Activated CD4-positive, alpha-beta T cell treated with anti-CD3 and anti-CD28 coated beads, Interleukin-2, amount 50 U/mL, for 1 hour (primary cell): ENCODE measurements around the gene MSX1.

ENCODE experiments used
- DNase-seq: peaks from one replicate; pipeline ENCODE4 v3.0.0-alpha.2; 2020

MSX1 gene

GRCh38 chr4:4842476-4843441 is 16.7 kb upstream of the MSX1 start:
- no peak for DNase-seq

- DNase-seq = no peak
Measured at GRCh38 chr4:4843635-4844291, 15.7 kb upstream of the MSX1 start.

- no peak for DNase-seq
Measured at GRCh38 chr4:4845027-4845426, 14.4 kb upstream of the MSX1 start.

- DNase-seq = no peak
Measured at GRCh38 chr4:4847011-4847410, 12.5 kb upstream of the MSX1 start.

GRCh38 chr4:4848540-4848939 is 10.9 kb upstream of the MSX1 start:
- no peak for DNase-seq

GRCh38 chr4:4849106-4849505 is 10.4 kb upstream of the MSX1 start:
- no peak for DNase-seq

- DNase-seq = no peak
Measured at GRCh38 chr4:4849524-4850193, 9.8 kb upstream of the MSX1 start.

- DNase-seq = no peak
Measured at GRCh38 chr4:4851081-4851480, 8.4 kb upstream of the MSX1 start.

GRCh38 chr4:4851906-4852305 is 7.6 kb upstream of the MSX1 start:
- no peak for DNase-seq

- no peak for DNase-seq
Measured at GRCh38 chr4:4852591-4853362, 6.7 kb upstream of the MSX1 start.

GRCh38 chr4:4853371-4853823 is 6.1 kb upstream of the MSX1 start:
- DNase-seq = no peak

GRCh38 chr4:4853921-4854648 is 5.4 kb upstream of the MSX1 start:
- no peak for DNase-seq

GRCh38 chr4:4854649-4855295 is 4.7 kb upstream of the MSX1 start:
- DNase-seq = no peak

- no peak for DNase-seq
Measured at GRCh38 chr4:4855301-4856070, 4.0 kb upstream of the MSX1 start.

GRCh38 chr4:4856071-4857000 is 3.1 kb upstream of the MSX1 start:
- no peak for DNase-seq

GRCh38 chr4:4857001-4857808 is 2.3 kb upstream of the MSX1 start:
- DNase-seq = no peak

GRCh38 chr4:4857809-4858508 is 1.5 kb upstream of the MSX1 start:
- DNase-seq = no peak
